Sciatic nerve (tissue), 2 donors: Measurements from ENCODE around the gene CEBPZ. TPM values are rescaled to one million over a fixed set of nuclear protein-coding genes. Genes with fewer than 3 reads are reported as not detected.
A peak's percentile ranks its signal among the peaks of the same experiment; 100 is the strongest.
"Not testable (repeated sequence)": the region's sequence is repeated elsewhere in the genome, so short reads cannot be mapped to it uniquely, and the experiment has no call there.

Source experiments
- ATAC-seq: fragments of 200-7000 bp; cut with Tn5 transposase; one replicate; pipeline ENCODE4 v1.9.1; 2020; ENCODE audit warnings: mild to moderate bottlenecking, moderate library complexity
- DNase-seq: peaks from one replicate; pipeline ENCODE4 v3.0.0-alpha.2; 2020; ENCODE audit warnings: low spot score
- intact Hi-C: fragments of 100-400 bp; cut with DNase I; formaldehyde crosslinking; loops from one replicate; pipeline ENCODE4 v1.14.2; 2022
- total RNA-seq: library from RNA; stranded (reverse); fragmentation: NEBNext Ultra II Directional; extraction: Animal tissue kit (Norgen Biotek cat#: 25700); gene quantifications from one replicate; pipeline ENCODE4 v1.2.1, GENCODE V29; 2021
- donor health status: DM: no; HTN: no; CAD: no.
- donor health status: DM: no; HTN: no; CAD: no.

CEBPZ gene
- total RNA-seq, 1 donor from 2014 or later: 57.6 TPM

DNA sequence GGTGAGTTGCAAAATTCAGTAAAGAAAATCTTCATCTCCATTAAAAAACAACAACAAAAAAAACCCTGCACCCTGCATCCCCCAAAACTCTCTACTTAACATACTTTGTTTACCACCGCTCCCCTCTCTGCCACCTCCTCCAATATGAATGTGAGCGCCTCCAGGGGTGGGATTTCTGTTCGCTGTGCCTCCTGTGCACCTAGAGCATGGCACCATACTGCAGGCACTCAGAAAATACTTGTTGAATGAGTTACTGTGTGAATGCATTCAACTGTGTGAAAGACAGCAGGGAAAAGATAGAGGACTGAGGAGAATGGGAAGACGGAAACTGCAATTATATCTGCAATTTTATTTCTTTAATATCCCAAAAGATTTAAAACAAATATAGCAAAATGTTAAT is 4.5 kb downstream of the CEBPZ start:
- DNase-seq: no peak
- ATAC-seq: no peak
- intact Hi-C loops: no loop called here

DNA sequence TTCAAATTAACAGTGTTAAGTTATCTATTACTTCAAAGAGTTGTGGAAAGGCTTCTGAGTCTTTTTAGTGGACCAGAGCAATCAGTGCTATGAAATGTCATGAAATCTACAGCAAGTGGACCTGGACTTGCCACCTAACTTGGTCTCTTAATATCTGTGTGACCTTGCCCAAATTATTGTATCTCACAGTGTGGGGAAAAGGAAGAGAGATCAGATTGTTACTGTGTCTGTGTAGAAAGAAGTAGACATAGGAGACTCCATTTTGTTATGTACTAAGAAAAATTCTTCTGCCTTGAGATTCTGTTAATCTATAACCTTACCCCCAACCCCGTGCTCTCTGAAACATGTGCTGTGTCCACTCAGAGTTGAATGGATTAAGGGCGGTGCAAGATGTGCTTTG is 6.3 kb downstream of the CEBPZ start:
- intact Hi-C loops: not testable (repeated sequence)

GRCh38 chr2:37224063-37224462 is 7.3 kb downstream of the CEBPZ start:
- DNase-seq: no peak
- intact Hi-C loops: no loop called here
- ATAC-seq: no peak

More for the DNA sequence above, 6.3 kb downstream of the CEBPZ start:
- ATAC-seq, DNase-seq: not testable (repeated sequence)

DNA sequence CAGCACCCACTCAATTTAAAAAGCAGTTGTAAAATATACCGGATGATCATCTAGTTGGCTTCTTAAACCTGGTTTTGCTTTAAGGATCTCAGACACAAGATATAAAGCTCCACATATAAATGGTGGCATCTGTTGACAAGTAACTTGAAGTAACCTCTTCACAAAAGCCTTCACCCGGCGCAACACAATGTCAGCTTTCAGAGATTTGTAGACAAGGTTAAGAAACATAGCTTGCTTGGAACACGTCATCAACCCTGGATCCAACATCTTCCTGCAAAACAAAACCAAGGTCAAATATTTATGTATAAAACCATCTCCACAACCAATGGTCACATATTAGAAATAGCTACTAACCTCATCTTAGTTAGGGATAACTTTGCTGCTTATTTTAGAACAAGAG is 8.3 kb downstream of the CEBPZ start:
- intact Hi-C loops: no loop called here
- ATAC-seq: no peak
- no peak for DNase-seq

- intact Hi-C loops: no loop called here
- DNase-seq (no peak), ATAC-seq (no peak)
Observed at GRCh38 chr2:37219046-37219445, 12.3 kb downstream of the CEBPZ start.

- intact Hi-C loops: no loop called here
- no peak for ATAC-seq
- DNase-seq: no peak
Observed at GRCh38 chr2:37215250-37215649, 16.1 kb downstream of the CEBPZ start.

DNA sequence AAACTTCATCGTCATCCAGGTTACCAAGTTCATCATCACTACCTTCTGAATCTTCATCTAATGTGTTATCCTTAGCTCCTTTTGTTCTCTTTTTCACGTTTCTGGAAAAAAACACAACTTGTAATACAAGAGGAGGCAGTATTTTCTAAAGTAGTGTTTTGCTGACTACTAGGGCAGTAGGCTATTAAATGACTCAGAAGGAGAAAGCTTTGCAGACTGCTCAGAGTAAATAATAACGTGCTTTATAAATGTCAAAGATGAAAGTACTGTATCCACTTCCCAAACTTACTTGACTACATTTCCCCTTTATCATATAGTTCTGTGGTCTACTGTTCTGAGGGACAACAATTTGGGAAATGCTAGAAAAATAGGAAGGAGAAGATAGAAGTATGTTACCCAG is 19.5 kb downstream of the CEBPZ start:
- DNase-seq: no peak
- intact Hi-C loops: no loop called here
- ATAC-seq: no peak

GRCh38 chr2:37211212-37211611 is 20.2 kb downstream of the CEBPZ start:
- ATAC-seq (no peak), DNase-seq (no peak)
- intact Hi-C loops: no loop called here

- intact Hi-C loops, ATAC-seq, DNase-seq: not testable (repeated sequence)
Observed at GRCh38 chr2:37206760-37207159, 24.6 kb downstream of the CEBPZ start.

GRCh38 chr2:37205689-37206341 is 25.6 kb downstream of the CEBPZ start:
- DNase-seq (no peak), ATAC-seq (no peak)
- intact Hi-C loops: no loop called here

- ATAC-seq, intact Hi-C loops: not testable (repeated sequence)
Observed at GRCh38 chr2:37205071-37205661, 26.2 kb downstream of the CEBPZ start.

DNA sequence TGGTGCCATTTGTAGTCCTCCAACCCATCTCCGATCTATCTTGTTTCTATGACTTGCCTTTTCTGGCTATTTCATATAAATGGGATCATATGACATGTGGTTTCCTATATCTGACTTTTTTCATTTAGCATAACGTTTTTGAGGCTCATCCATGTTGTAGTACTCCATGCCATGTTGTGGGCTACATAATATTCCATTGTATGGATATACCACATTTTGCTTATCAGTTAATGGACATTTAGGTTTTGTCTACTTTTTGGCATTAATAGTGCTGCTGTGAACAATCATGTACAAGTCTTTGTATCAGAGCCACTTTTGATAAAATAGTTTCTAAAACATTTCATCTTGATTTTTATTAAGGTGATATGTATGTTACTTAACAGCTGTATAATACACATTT is 27.7 kb downstream of the CEBPZ start:
- DNase-seq (no peak), ATAC-seq (no peak)
- intact Hi-C loops: no loop called here

More at GRCh38 chr2:37205071-37205661, 26.2 kb downstream of the CEBPZ start:
- not testable (repeated sequence) for DNase-seq

GRCh38 chr2:37201766-37202165 is 29.6 kb downstream of the CEBPZ start:
- ATAC-seq: no peak
- intact Hi-C loops: no loop called here
- DNase-seq: no peak

DNA sequence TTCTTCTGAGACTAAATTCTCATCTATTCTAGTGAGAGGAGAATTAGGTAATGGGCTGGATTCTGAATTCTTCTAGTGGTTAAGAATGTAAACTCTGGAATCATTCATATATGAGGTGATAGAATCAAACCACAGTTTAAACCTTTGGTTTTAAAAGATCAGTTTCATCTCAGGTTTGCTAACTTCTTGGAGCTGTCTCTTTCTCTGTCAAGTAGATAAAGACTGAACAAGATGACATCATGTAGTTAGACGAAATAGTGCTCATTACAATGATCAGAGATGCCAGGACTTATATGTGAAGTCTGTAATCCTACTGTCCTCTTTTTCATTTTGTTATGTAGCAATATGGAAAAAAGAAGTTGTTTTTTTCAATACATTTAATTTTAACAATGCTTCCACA is 30.2 kb downstream of the CEBPZ start:
- intact Hi-C loops: no loop called here
- ATAC-seq: no peak

DNA sequence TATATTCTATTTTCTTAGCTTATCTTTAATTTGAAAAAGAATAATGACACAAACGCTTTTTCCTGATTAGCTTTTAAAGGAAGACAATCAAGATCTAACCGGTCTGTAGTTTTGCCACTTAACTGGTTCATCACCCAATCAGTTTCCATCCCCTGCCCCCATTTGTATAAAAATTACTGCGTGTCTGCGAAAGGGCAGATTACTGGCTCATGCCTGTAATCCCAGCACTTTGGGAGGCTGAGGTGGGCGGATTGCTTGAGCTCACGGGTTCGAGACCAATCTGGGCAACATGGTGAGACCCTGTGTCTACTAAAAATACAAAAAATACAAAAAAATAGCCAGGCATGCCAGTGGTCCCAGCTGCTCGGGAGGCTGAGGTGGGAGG is 32.7 kb downstream of the CEBPZ start:
- no peak for ATAC-seq
- intact Hi-C loops: no loop called here
- no peak for DNase-seq

More for the DNA sequence above, 30.2 kb downstream of the CEBPZ start:
- no peak for DNase-seq

- ATAC-seq: peak; percentile 94
- intact Hi-C loops: no loop called here
- DNase-seq: peak; percentile 93
Observed at GRCh38 chr2:37196320-37197195, 34.8 kb downstream of the CEBPZ start, which contains the start of gene CEBPZOS. Gene CEBPZOS (plus strand): TSS chr2:37196496. CDS start chr2:37199705, 3,209 bp downstream.

DNA sequence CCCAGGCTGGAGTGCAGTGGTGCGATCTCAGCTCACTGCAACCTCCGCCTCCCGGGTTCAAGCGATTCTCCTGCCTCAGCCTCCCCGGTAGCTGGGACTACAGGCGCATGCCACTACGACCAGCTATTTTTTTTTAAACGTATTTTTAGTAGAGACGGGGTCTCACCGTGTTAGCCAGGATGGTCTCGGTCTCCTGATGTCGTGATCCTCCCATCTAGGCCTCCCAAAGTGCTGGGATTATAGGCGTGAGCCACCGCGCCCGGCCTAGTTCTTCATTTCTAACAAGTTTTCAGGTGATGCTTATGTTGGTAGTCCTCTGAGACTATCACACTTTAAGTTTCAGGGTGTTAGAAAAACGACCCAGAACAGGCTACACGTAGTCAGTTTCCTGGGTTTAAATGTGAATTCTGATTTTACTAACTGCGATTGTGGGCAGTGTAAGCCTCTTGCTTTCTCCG is 35.5 kb downstream of the CEBPZ start:
- ATAC-seq: peak; percentile 6
- DNase-seq, intact Hi-C loops: not testable (repeated sequence)

GRCh38 chr2:37192551-37192950 is 38.8 kb downstream of the CEBPZ start:
- ATAC-seq: no peak

GRCh38 chr2:37191747-37192146 is 39.6 kb downstream of the CEBPZ start:
- intact Hi-C loops: no loop called here
- no peak for DNase-seq
- ATAC-seq: no peak

More at GRCh38 chr2:37192551-37192950, 38.8 kb downstream of the CEBPZ start:
- no peak for DNase-seq
- intact Hi-C loops: no loop called here

GRCh38 chr2:37191253-37191652 is 40.1 kb downstream of the CEBPZ start:
- intact Hi-C loops: no loop called here
- ATAC-seq (peak; percentile 51), DNase-seq (no peak)
